ENCODE data around the gene FANCI.

- no peak for TF ChIP-seq CTCF (IDR thresholded peaks at IDR 0.05 in 8 of 11, conservative IDR thresholded peaks at IDR 0.05 in 3 of 11)
- TF ChIP-seq POLR2A (IDR thresholded peaks at IDR 0.05) = no peak
Observed at GRCh38 chr15:89209057-89209456, 34.7 kb upstream of the FANCI start.
